Measurements from ENCODE around the gene WDR7. TPM values are rescaled to one million over a fixed set of nuclear protein-coding genes. Genes with fewer than 3 reads are reported as not detected.

The WDR7 gene
- total RNA-seq, 4 donors from 2014 or later, result 9.4 to 26.1 (median 19.2) TPM

- intact Hi-C loops (cut with DNase I), result loop anchor here (10.0 kb wide), 1 partner anchor 825 kb away; no protein-coding TSS in a partner anchor
- Histone ChIP-seq H3K4me3 (no peak overlapping the region), H3K4me1 (no peaks in the 10 kb centered on the region), H3K9me3 (no peaks in the 10 kb centered on the region), H3K27ac (no peak overlapping the region), H3K36me3 (peaks cover 0 to 11% (median 0%) of the 10 kb centered on the region in 3 donors), H3K27me3 (no peaks in the 10 kb centered on the region)
- TF ChIP-seq, protein P1, sequence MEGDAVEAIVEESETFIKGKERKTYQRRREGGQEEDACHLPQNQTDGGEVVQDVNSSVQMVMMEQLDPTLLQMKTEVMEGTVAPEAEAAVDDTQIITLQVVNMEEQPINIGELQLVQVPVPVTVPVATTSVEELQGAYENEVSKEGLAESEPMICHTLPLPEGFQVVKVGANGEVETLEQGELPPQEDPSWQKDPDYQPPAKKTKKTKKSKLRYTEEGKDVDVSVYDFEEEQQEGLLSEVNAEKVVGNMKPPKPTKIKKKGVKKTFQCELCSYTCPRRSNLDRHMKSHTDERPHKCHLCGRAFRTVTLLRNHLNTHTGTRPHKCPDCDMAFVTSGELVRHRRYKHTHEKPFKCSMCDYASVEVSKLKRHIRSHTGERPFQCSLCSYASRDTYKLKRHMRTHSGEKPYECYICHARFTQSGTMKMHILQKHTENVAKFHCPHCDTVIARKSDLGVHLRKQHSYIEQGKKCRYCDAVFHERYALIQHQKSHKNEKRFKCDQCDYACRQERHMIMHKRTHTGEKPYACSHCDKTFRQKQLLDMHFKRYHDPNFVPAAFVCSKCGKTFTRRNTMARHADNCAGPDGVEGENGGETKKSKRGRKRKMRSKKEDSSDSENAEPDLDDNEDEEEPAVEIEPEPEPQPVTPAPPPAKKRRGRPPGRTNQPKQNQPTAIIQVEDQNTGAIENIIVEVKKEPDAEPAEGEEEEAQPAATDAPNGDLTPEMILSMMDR (IDR thresholded peaks at IDR 0.05), result no peak
- no peak for TF ChIP-seq POLR2A (IDR thresholded peaks at IDR 0.05)
- 83 to 93% methylated on average over 2 of the region's 2 CpGs for WGBS, 2 donors
- no peak for DNase-seq
These were observed 88.6 kb downstream of the WDR7 start for GRCh38 chr18:56739731-56740130.

- intact Hi-C loops (cut with DNase I), result loop anchor here (10.0 kb wide), 1 partner anchor 824 kb away; no protein-coding TSS in a partner anchor
- DNase-seq, result no peak
These were observed 89.5 kb downstream of the WDR7 start for GRCh38 chr18:56740645-56741044.

GRCh38 chr18:56741685-56742084 is 90.5 kb downstream of the WDR7 start:
- TF ChIP-seq POLR2A (IDR thresholded peaks at IDR 0.05), result no peak
- TF ChIP-seq, protein P1 (IDR thresholded peaks at IDR 0.05), result no peak
- Histone ChIP-seq H3K27me3 (no peaks in the 10 kb centered on the region), H3K27ac (no peak overlapping the region), H3K9me3 (no peaks in the 10 kb centered on the region), H3K4me1 (no peaks in the 10 kb centered on the region), H3K4me3 (no peak overlapping the region), H3K36me3 (no peaks in the 10 kb centered on the region)
- WGBS, 2 donors, result 97 to 100% methylated on average over 1 of the region's 1 CpG
- intact Hi-C loops (cut with DNase I), result loop anchor here (10.0 kb wide), 1 partner anchor 823 kb away; no protein-coding TSS in a partner anchor
- no peak for DNase-seq

More at GRCh38 chr18:56740645-56741044, 89.5 kb downstream of the WDR7 start:
- 76 to 86% methylated on average over 1 of the region's 1 CpG for WGBS, 2 donors
- Histone ChIP-seq H3K36me3 (peaks cover 0 to 4% (median 0%) of the 10 kb centered on the region in 3 donors), H3K9me3 (no peaks in the 10 kb centered on the region), H3K27ac (no peak overlapping the region), H3K4me1 (no peaks in the 10 kb centered on the region), H3K4me3 (no peak overlapping the region), H3K27me3 (no peaks in the 10 kb centered on the region)
- no peak for TF ChIP-seq POLR2A (IDR thresholded peaks at IDR 0.05)
- TF ChIP-seq, protein P1 (IDR thresholded peaks at IDR 0.05), result no peak

- DNase-seq, result no peak
- H3K4me3 ChIP-seq, result no peak overlapping the region
- H3K27me3 ChIP-seq, result no peaks in the 10 kb centered on the region
- H3K36me3 ChIP-seq, result no peaks in the 10 kb centered on the region
- H3K9me3 ChIP-seq, result no peaks in the 10 kb centered on the region
- no peak for TF ChIP-seq POLR2A (IDR thresholded peaks at IDR 0.05)
- TF ChIP-seq, protein P1 (IDR thresholded peaks at IDR 0.05), result no peak
- H3K4me1 ChIP-seq, result no peaks in the 10 kb centered on the region
- intact Hi-C loops (cut with DNase I), result loop anchor here (10.0 kb wide), 1 partner anchor 822 kb away; no protein-coding TSS in a partner anchor
- H3K27ac ChIP-seq, result no peak overlapping the region
- 88 to 97% methylated on average over 4 of the region's 4 CpGs for WGBS, 2 donors
These were observed 92.0 kb downstream of the WDR7 start for GRCh38 chr18:56743115-56743514.

DNA sequence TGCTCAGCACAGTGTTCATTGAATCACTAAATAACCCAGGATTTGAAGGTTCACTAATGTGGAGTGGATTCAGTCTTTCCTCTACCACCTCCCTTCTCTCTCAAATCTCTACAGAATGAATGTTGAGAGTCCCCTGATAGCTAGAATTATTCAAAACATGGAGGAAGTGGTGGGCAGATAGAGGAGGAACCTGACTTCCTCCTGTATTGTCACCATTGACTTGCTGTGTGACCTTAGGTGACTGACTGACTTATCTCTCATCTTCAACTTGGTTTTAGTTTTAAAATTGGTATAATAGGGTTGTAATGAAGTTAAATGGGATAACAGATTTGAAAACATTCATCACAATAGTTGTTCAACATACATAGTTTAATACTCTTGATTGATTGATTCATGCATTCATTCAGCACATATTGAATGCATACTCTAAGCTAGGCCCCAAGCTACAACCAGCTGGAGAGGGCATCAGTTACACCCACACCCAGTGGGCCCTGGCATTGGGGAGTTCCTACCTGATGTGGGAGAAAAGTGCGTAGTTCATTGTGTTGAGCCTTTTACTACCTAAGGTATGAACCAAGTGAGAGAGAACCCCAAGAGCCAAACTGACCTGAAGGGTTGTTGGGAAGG is 96.0 kb downstream of the WDR7 start:
- WGBS, 2 donors, result 92% methylated on average over 1 of the region's 1 CpG; no CpG with 5 or more reads in 1 of the 2 donors
- Histone ChIP-seq H3K27me3 (no peaks in the 10 kb centered on the region), H3K4me1 (no peaks in the 10 kb centered on the region), H3K9me3 (no peaks in the 10 kb centered on the region), H3K4me3 (no peak overlapping the region), H3K36me3 (no peaks in the 10 kb centered on the region), H3K27ac (no peak overlapping the region)
- TF ChIP-seq, protein P1 (IDR thresholded peaks at IDR 0.05), result no peak
- no peak for TF ChIP-seq POLR2A (IDR thresholded peaks at IDR 0.05)
- intact Hi-C loops (cut with DNase I), result loop anchor here (10.0 kb wide), 1 partner anchor 818 kb away; no protein-coding TSS in a partner anchor
- DNase-seq, result no peak

Measured in esophagus squamous epithelium (tissue), 5 donors.